HG03520 (cell line): ENCODE results near the gene PDCD7.
"Not testable (repeated sequence)": the region's sequence is repeated elsewhere in the genome, so short reads cannot be mapped to it uniquely, and the experiment has no call there.

Experiments used
- ATAC-seq: cut with Tn5 transposase; IDR thresholded peaks from one replicate; pipeline ENCODE4 v1.9.1; 2021; ENCODE audit warnings: mild to moderate bottlenecking, moderate library complexity; ENCODE audit not compliant: unreplicated experiment

The PDCD7 gene

DNA sequence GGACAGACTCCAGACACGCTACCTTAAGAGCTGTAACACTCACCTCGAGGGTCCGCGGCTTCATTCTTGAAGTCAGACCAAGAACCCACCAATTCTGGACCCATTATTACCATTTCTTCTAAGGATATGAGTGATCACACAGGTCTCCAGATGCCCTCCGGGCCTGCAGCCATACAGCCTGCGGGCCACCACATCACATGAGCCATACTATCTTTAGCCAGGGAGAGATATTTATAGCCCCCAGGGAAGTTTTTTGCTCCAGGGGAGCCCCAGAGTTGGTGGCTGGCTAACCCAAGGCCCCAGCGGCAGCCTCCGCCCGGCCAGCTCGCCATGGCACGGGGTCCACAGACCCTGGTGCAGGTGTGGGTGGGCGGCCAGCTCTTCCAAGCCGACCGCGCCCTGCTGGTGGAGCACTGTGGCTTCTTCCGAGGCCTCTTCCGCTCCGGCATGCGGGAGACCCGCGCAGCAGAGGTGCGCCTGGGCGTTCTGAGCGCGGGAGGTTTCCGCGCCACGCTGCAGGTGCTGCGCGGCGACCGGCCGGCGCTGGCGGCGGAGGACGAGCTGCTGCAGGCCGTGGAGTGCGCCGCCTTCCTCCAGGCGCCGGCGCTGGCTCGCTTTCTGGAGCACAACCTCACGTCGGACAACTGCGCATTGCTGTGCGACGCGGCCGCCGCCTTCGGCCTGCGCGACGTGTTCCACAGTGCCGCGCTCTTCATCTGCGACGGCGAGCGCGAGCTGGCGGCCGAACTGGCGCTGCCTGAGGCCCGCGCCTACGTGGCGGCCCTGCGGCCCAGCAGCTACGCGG is 56.9 kb downstream of the PDCD7 start, which contains the start of gene KBTBD13:
TSS of gene KBTBD13 (plus strand) at position 261 of the 805 bp plus-strand sequence. CDS start at position 331, 70 bp downstream.
- no peak for ATAC-seq

DNA sequence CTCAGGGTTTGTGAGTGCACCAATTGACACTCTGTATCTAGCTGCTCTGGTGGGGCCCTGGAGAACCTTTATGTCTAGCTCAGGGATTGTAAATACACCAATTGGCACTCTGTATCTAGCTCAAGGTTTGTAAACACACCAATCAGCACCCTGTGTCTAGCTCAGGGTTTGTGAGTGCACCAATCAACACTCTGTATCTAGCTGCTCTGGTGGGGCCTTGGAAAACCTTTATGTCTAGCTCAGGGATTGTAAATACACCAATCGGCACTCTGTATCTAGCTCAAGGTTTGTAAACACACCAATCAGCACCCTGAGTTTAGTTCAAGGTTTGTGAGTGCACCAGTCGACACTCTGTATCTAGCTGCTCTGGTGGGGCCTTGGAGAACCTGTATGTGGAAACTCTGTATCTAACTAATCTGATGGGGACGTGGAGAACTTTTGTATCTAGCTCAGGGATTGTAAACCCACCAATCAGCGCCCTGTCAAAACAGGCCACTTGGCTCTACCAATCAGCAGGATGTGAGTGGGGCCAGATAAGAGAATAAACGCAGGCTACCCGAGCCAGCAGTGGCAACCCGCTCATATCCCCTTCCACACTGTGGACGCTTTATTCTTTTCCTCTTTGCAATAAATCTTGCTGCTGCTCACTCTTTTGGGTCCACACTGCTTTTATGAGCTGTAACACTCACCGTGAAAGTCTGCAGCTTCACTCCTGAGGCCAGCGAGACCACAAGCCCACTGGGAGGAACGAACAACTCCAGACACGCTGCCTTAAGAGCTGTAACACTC is 57.8 kb downstream of the PDCD7 start:
- ATAC-seq = not testable (repeated sequence)

- ATAC-seq = not testable (repeated sequence)
These were observed 58.7 kb downstream of the PDCD7 start for GRCh38 chr15:65074946-65075345.

- no peak for ATAC-seq
These were observed 61.0 kb downstream of the PDCD7 start for GRCh38 chr15:65072617-65073016.

DNA sequence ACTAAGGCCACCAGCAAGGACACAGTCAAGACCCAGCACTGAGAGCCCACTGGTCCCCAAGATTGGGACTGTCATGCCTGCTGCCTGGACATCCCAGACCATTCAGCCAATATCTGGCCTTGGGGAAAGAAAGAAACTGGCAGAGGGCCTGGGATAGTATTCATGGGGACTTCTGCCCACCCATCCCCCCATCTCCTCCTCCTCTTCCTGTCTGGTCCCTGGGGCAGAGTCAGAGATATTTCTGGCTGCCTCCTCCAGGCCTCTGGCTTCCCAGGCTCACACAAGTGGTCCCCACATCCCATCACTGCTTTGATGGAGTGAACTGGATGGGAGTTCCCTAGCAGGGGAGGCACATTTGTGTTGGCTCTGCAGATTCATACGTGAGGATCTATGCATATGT is 61.6 kb downstream of the PDCD7 start:
- ATAC-seq = no peak

DNA sequence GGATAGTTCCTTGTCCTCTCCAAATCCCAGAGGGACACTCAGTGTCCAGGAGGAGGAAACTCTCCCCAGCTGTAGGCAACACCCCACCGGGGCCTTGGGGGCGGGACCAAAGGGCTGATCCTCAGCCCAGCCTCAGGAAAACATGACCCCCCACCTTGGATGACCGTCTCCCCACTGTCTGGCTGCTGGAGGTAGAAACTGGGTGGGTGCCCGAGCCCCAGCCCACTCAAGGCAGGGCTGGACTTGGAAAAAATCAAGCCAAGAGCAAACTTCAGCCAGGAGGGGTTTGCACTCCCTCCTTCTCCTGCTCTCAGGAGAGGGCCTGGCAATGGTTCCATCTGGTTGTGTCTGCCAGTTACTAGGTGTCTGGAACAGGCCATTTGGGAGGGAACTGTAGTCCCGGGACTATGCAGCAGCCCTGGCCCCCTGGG is 62.2 kb downstream of the PDCD7 start:
- no peak for ATAC-seq

GRCh38 chr15:65069779-65070546 is 63.6 kb downstream of the PDCD7 start:
- no peak for ATAC-seq

- no peak for ATAC-seq
These were observed 64.4 kb downstream of the PDCD7 start for GRCh38 chr15:65069179-65069578.

DNA sequence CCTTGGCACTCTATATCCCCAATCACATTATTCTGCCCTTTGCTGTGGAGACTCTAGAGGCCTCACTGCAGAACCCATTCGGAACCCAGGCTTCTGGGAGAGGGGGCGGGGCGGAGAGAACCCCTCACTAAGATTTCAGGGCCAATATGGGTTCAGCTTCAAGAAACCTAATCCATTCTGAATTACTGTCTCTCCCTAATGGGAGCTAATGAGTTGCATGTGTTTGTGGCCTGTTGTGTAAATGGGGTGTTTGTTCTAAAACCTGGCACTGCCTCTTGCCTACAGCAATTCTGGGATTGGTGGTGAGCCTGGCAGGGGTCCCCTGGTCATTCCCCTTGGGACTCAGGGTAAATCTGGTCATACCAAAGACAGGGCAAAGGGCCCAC is 65.2 kb downstream of the PDCD7 start:
- ATAC-seq = no peak

- ATAC-seq = no peak
These were observed 65.8 kb downstream of the PDCD7 start, which contains the start of gene RASL12 for GRCh38 chr15:65067645-65068402. TSS of gene RASL12 (minus strand) at chr15:65067991. CDS start at chr15:65067835, 156 bp downstream.
